AG04450 (cell line): ENCODE measurements around the gene KCNMA1. TPM values are rescaled to one million over a fixed set of nuclear protein-coding genes. Genes with fewer than 3 reads are reported as not detected.

Experiments used
- CTCF ChIA-PET: fragments of 300-600, 350-600 bp; formaldehyde crosslinking; extraction: SDS; loops from one replicate; lab custom pipeline; 2022; ENCODE audit warnings: antibody characterized with exemption, inconsistent platforms; lab: Charles Lee
- POLR2A ChIA-PET: fragments of 350-600 bp; formaldehyde crosslinking; extraction: SDS; loops from one replicate; lab custom pipeline; 2021; ENCODE audit warnings: antibody characterized with exemption, inconsistent platforms; lab: Yijun Ruan, JAX
- DNase-seq: peaks from one replicate; pipeline ENCODE4 v3.0.0-alpha.2; 2011; ENCODE audit warnings: low read depth, low spot score
- H3K27ac ChIP-seq: one replicate; pipeline ENCODE4 v1.5.1; 2012; ENCODE audit warnings: low read depth, low read length, control low read depth
- H3K27me3 ChIP-seq: one replicate; pipeline ENCODE4 v1.6.0; 2012; ENCODE audit warnings: low read length; ENCODE audit not compliant: control insufficient read depth, insufficient read depth
- H3K4me3 ChIP-seq: 2 replicates; pipeline ENCODE4 v1.5.1; 2011; ENCODE audit warnings: mild to moderate bottlenecking, low read depth, low read length, control low read depth
- H3K9me3 ChIP-seq: 2 replicates; pipeline ENCODE4 v1.5.1; 2012; ENCODE audit warnings: low read length; ENCODE audit not compliant: control insufficient read depth, insufficient read depth
- polyA plus RNA-seq: library from polyadenylated mRNA; depleted of rRNA; stranded (reverse); fragments of >200 nt; gene quantifications from 2 replicates; pipeline ENCODE4 v1.2.3, GENCODE V29; 2011
- TF ChIP-seq, protein P1 (sequence below): IDR thresholded peaks from 2 replicates; pipeline ENCODE4 v1.5.1; 2011; ENCODE audit warnings: low read depth, low read length, control low read depth, inconsistent platforms

KCNMA1 gene
- polyA plus RNA-seq, 1 experiment, result 58.8 TPM

DNA sequence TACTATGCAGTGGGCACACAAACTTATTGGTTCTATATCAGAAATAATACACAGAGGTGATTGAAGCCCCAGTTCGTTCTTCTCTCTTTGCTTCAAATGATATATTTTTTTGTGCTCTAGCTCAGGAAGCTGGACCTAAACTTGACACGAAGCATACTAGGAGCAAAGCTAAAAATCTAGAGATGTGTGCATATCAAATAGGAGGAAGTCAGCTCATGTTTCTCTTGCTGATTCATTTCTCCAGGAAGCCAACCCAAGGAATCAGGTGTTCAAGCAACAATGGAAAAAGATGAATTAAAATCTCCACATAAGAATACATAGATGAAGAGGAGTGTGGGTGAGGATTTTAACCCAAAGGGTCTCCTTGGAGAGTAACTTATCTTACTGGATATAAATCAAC is 432.5 kb downstream of the KCNMA1 start:
- no peak overlapping the region for H3K27ac ChIP-seq
- H3K4me3 ChIP-seq, result no peak overlapping the region
- peaks cover 4% of the 10 kb centered on the region; the same call in 1 of the 2 replicates for H3K9me3 ChIP-seq
- no peaks in the 10 kb centered on the region for H3K27me3 ChIP-seq
- POLR2A ChIA-PET, result no interaction called here
- CTCF ChIA-PET, result no interaction called here
- TF ChIP-seq, protein P1, sequence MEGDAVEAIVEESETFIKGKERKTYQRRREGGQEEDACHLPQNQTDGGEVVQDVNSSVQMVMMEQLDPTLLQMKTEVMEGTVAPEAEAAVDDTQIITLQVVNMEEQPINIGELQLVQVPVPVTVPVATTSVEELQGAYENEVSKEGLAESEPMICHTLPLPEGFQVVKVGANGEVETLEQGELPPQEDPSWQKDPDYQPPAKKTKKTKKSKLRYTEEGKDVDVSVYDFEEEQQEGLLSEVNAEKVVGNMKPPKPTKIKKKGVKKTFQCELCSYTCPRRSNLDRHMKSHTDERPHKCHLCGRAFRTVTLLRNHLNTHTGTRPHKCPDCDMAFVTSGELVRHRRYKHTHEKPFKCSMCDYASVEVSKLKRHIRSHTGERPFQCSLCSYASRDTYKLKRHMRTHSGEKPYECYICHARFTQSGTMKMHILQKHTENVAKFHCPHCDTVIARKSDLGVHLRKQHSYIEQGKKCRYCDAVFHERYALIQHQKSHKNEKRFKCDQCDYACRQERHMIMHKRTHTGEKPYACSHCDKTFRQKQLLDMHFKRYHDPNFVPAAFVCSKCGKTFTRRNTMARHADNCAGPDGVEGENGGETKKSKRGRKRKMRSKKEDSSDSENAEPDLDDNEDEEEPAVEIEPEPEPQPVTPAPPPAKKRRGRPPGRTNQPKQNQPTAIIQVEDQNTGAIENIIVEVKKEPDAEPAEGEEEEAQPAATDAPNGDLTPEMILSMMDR, result no peak
- no peak for DNase-seq

DNA sequence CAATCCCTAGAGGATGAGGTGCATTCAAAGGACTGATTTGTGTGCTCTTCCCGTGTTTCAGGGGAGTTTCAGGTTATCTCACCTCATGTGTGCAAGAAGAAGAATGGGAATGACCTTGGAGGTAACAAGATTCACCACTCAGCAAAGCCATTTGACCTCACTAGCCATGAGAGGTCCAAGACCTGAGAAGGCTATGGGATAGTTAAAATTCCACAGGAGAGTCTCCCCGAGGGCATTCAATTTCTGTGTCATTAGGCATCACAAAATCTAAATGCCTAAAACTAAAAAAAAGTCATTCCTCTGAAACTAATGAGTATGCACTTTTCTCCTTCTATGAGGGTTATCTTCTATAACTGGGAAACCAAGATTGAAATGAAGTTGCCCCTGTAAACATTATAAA is 433.4 kb downstream of the KCNMA1 start:
- TF ChIP-seq, protein P1, result no peak
- no peak overlapping the region for H3K4me3 ChIP-seq
- H3K9me3 ChIP-seq, result peaks cover 4% of the 10 kb centered on the region; the same call in 1 of the 2 replicates
- ChIA-PET POLR2A (no interaction called here), CTCF (interaction anchor here (1.2 kb wide), 1 partner anchor 39 kb away, joined by 3 read pairs; no protein-coding TSS in a partner anchor)
- no peaks in the 10 kb centered on the region for H3K27me3 ChIP-seq
- no peak for DNase-seq
- no peak overlapping the region for H3K27ac ChIP-seq

DNA sequence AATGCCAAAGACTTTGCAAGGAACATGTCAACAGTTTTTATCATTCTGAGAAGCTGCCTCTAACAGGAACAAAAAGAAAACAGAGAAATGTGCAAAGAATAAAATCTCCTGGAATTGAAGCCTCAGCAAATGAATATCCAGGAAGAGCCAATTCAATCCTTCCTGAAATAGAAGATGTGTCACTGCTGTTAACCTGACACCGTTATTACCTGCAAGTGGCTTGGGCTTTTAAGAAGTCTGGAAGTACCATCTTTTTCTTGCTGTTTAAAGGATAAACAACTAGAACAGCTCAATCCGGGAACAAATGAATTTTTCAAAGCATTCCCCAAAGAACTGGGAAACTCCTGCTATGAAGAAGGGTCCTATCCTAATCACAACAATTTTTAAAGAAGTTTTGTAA is 434.8 kb downstream of the KCNMA1 start:
- H3K9me3 ChIP-seq, result peaks cover 4% of the 10 kb centered on the region; the same call in 1 of the 2 replicates
- H3K27ac ChIP-seq, result no peak overlapping the region
- TF ChIP-seq, protein P1, result no peak
- CTCF ChIA-PET, result interaction anchor here (0.8 kb wide), 1 partner anchor 28 kb away, joined by 3 read pairs; no protein-coding TSS in a partner anchor
- H3K4me3 ChIP-seq, result no peak overlapping the region
- POLR2A ChIA-PET, result no interaction called here
- no peaks in the 10 kb centered on the region for H3K27me3 ChIP-seq
- no peak for DNase-seq

DNA sequence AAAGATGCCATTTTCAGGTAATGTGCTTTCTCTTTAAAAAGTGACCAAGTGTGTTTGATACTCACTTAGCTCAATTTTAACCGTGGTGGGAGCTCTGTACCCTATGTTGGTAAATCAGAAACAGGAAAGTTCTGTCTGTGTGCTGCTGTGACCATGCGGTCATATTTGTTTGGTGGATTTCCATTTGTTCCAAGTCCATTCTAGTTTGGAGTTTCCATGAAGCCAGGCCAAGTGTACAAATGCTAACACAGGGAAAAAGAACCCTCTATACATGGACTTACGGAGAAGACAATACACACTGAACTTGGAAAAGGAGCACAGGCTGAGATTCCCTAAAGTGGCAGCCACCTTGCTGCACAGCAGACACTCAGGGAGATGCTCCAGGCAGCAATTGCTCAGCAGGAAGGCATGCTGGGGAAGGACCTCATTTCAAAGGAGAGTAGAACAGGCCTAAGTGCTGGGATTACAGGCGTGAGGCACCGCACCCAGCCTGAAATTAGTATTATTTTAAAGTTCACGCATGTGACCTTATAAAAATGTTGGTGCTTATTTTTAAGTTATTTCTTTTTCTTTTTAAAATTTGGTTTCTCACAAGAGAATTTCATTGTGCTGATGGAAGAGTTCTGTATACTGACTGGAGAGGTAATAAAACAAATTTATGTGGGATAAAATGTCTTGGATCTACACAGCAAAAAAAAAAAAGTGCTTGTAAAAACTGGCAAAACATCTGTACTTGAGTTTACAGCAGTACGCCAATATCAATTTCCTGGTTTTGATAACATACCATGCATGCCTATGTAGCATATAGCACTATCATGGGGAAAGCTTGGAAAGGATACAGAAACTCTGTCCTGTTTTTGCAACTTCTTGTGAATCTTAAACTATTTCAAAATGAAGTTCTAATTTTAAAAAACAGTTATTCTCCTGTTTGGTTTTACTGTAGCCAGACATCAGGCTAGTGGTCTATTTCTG is 436.2 kb downstream of the KCNMA1 start:
- Histone ChIP-seq H3K4me3 (no peak overlapping the region), H3K27ac (no peak overlapping the region), H3K27me3 (no peaks in the 10 kb centered on the region), H3K9me3 (peaks cover 4% of the 10 kb centered on the region; the same call in 1 of the 2 replicates)
- CTCF ChIA-PET, result no interaction called here
- peak; percentile 32 for DNase-seq
- TF ChIP-seq, protein P1, result no peak
- POLR2A ChIA-PET, result no interaction called here

DNA sequence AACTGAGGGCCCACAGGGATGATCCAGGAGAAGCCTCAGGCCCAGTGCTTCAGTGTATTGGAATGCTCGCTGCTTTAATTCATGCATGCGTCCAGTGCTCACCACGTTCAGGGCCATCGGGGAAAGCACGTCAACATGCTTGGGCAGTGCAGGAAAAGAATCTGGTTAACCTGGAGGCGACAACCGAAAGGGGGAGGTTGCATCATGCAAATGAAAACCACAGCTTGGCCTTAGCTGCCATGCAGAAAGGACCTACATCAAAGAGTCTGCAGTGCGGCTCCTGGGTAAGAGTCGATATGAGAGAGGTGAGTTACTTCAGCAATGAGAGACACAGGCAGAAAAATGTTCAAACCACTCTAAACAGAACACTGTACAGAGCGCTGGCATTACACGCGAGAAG is 440.1 kb downstream of the KCNMA1 start:
- Histone ChIP-seq H3K4me3 (no peak overlapping the region), H3K9me3 (no peaks in the 10 kb centered on the region), H3K27ac (no peak overlapping the region), H3K27me3 (no peaks in the 10 kb centered on the region)
- TF ChIP-seq, protein P1, result no peak
- DNase-seq, result no peak
- ChIA-PET CTCF (no interaction called here), POLR2A (no interaction called here)
